OCI-LY7 (cell line): Measurements from ENCODE around the gene AURKB. TPM values are rescaled to one million over a fixed set of nuclear protein-coding genes. Genes with fewer than 3 reads are reported as not detected.

Source experiments
- BruUV-seq: library from RNA; stranded (reverse); fragments of 400-500 nt; replicated peaks from 2 replicates; lab custom pipeline; 2021; lab: Mats Ljungman, UMichigan
- CTCF ChIA-PET: fragments of 300-600 bp; sonication (Branson Sonifier 250); formaldehyde crosslinking; loops from one replicate; lab custom pipeline; 2022; ENCODE audit warnings: antibody characterized with exemption; ENCODE audit not compliant: unreplicated experiment; lab: Charles Lee
- POLR2A ChIA-PET: fragments of 300-600 bp; sonication (Branson Sonifier 250); formaldehyde crosslinking; loops from one replicate; lab custom pipeline; 2022; ENCODE audit warnings: antibody characterized with exemption; lab: Charles Lee
- DNase-seq: peaks from one replicate; pipeline ENCODE4 v3.0.0-alpha.2; 2015; ENCODE audit warnings: low spot score
- H2AFZ ChIP-seq: fragments of 200-600 bp; sonication (generic), shearing (Covaris generic); 2 replicates; pipeline ENCODE4 v1.6.1; 2014; ENCODE audit warnings: mild to moderate bottlenecking, antibody characterized with exemption, low read length, moderate library complexity
- H3K27ac ChIP-seq: fragments of 200-600 bp; sonication (generic); 2 replicates; pipeline ENCODE4 v1.5.1; 2014; ENCODE audit warnings: mixed run types, low read depth, mild to moderate bottlenecking, moderate library complexity, low read length, inconsistent platforms; ENCODE audit not compliant: poor library complexity, severe bottlenecking
- H3K36me3 ChIP-seq: fragments of 200-600 bp; sonication (generic); 2 replicates; pipeline ENCODE4 v1.6.1; 2014; ENCODE audit warnings: mild to moderate bottlenecking, antibody characterized with exemption, low read length, moderate library complexity, mixed read lengths; ENCODE audit not compliant: insufficient read depth
- H3K4me1 ChIP-seq: fragments of 200-600 bp; sonication (generic); 2 replicates; pipeline ENCODE4 v1.5.1; 2014; ENCODE audit warnings: mild to moderate bottlenecking, low read length; ENCODE audit not compliant: insufficient read depth, poor library complexity, severe bottlenecking
- H3K4me2 ChIP-seq: fragments of 200-600 bp; sonication (generic); 2 replicates; pipeline ENCODE4 v1.6.1; 2014; ENCODE audit warnings: mild to moderate bottlenecking, low read length
- H3K4me3 ChIP-seq: fragments of 200-600 bp; sonication (generic); 2 replicates; pipeline ENCODE4 v1.5.1; 2014; ENCODE audit warnings: mild to moderate bottlenecking, low read depth, low read length; ENCODE audit not compliant: poor library complexity, severe bottlenecking
- H3K79me2 ChIP-seq: fragments of 200-600 bp; sonication (generic); 2 replicates; pipeline ENCODE4 v1.6.1; 2016; ENCODE audit warnings: low read depth, mild to moderate bottlenecking, low read length, moderate library complexity, mixed read lengths; ENCODE audit not compliant: insufficient read depth
- H3K9me2 ChIP-seq: fragments of 200-600 bp; sonication (generic); 2 replicates; pipeline ENCODE4 v1.6.1; 2016; ENCODE audit warnings: mild to moderate bottlenecking, low read length, mixed read lengths; ENCODE audit not compliant: insufficient read depth
- H3K9me3 ChIP-seq: fragments of 200-600 bp; sonication (generic); 2 replicates; pipeline ENCODE4 v1.6.1; 2014; ENCODE audit warnings: mild to moderate bottlenecking, mixed run types, low read length, mixed read lengths
- H4K20me1 ChIP-seq: fragments of 200-600 bp; sonication (generic); 2 replicates; pipeline ENCODE4 v1.6.1; 2014; ENCODE audit warnings: mild to moderate bottlenecking, antibody characterized with exemption, low read length, moderate library complexity, mixed read lengths; ENCODE audit not compliant: insufficient read depth
- EZH2phosphoT487 ChIP-seq: fragments of 200-600 bp; sonication (generic); IDR thresholded peaks from 2 replicates; pipeline ENCODE4 v1.6.1; 2018; ENCODE audit warnings: low read depth, borderline replicate concordance, mild to moderate bottlenecking, mixed run types, antibody characterized with exemption, low read length, moderate library complexity, mixed read lengths
- intact Hi-C: fragments of 100-400 bp; cut with micrococcal nuclease; formaldehyde crosslinking; loops from one replicate; pipeline ENCODE4 v1.10.0; 2022; ENCODE audit not compliant: unreplicated experiment
- total RNA-seq, 2 experiments: library from RNA; depleted of rRNA in 1 of 2; stranded (reverse); fragments of >200 nt in 1 of 2; shearing (Covaris generic) in 1 of 2; gene quantifications; 2 replicates each; pipeline ENCODE4 v1.2.3, GENCODE V29; 2014 to 2022
- TF ChIP-seq, protein P1 (sequence below): fragments of 200-600 bp; sonication (generic); conservative IDR thresholded peaks from 2 replicates; pipeline ENCODE4 v1.5.1; 2014; ENCODE audit warnings: mild to moderate bottlenecking, antibody characterized with exemption, low read length, moderate library complexity, mixed read lengths

AURKB gene
- total RNA-seq, 2 experiments from 2014 or later: 283 to 310 TPM

DNA sequence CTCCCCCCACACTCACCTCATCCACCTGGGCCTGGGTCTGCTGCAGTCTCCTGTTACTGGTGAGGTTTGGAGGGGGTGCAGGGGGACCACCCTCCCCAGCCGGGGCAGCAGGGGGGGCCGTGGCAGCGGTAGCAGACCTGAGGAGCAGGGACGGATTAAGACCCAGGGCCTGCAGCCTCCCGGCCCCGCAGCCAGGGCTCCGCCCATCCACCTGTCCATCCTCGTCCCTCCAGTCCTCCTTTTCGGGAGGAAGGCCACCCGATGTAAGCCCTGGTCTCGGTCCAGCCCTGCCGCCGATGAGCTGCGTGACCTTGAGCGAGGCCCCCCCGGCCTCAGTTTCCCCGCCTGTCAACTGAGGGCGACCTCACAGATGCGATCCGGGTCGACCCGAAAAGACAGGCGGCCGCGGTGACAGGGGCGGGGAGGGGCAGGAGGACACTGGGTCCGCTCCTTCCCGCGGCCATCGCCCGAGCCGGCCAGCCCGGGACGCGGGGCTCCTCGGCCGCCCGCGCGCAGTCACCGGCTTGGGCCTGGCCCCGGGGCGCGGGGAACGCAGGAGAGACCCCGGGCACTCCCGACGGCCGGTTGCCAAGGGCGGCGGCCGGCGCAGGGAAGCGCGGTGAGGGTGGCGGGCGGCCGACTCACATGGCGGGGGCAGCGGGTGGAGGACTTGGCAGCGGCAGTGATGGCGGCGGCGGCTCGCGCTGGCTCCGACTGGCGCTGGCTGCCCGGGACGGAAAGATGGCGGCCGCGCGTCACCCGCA lies 48.0 kb downstream of the AURKB start, which contains the start of gene VAMP2:
TSS of gene VAMP2 (minus strand) at position 716 of the 764 bp plus-strand sequence. CDS start at position 647, 69 bp downstream.
- no peak for TF ChIP-seq EZH2phosphoT487
- TF ChIP-seq, protein P1, sequence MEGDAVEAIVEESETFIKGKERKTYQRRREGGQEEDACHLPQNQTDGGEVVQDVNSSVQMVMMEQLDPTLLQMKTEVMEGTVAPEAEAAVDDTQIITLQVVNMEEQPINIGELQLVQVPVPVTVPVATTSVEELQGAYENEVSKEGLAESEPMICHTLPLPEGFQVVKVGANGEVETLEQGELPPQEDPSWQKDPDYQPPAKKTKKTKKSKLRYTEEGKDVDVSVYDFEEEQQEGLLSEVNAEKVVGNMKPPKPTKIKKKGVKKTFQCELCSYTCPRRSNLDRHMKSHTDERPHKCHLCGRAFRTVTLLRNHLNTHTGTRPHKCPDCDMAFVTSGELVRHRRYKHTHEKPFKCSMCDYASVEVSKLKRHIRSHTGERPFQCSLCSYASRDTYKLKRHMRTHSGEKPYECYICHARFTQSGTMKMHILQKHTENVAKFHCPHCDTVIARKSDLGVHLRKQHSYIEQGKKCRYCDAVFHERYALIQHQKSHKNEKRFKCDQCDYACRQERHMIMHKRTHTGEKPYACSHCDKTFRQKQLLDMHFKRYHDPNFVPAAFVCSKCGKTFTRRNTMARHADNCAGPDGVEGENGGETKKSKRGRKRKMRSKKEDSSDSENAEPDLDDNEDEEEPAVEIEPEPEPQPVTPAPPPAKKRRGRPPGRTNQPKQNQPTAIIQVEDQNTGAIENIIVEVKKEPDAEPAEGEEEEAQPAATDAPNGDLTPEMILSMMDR: no peak
- CTCF ChIA-PET: no interaction called here
- H3K4me2 ChIP-seq: peak within 1 kb of the TSS; percentile 74
- peak within 1 kb of the TSS; percentile 76 for H2AFZ ChIP-seq
- H3K4me1 ChIP-seq: peaks cover 45% of the 10 kb centered on the region
- H3K9me2 ChIP-seq: no peaks in the 10 kb centered on the region
- DNase-seq: peak; percentile 80
- POLR2A ChIA-PET: no interaction called here
- peaks cover 14% of the 10 kb centered on the region; the same call in 1 of the 2 replicates for H3K79me2 ChIP-seq
- intact Hi-C loops: no loop called here
- peak within 1 kb of the TSS; percentile 91 for H3K4me3 ChIP-seq
- H3K9me3 ChIP-seq: no peaks in the 10 kb centered on the region
- H3K36me3 ChIP-seq: peaks cover 27% of the 10 kb centered on the region
- H3K27ac ChIP-seq: peak within 1 kb of the TSS; percentile 60
- no peaks in the 10 kb centered on the region for H4K20me1 ChIP-seq
- no TSS peak for BruUV-seq

DNA sequence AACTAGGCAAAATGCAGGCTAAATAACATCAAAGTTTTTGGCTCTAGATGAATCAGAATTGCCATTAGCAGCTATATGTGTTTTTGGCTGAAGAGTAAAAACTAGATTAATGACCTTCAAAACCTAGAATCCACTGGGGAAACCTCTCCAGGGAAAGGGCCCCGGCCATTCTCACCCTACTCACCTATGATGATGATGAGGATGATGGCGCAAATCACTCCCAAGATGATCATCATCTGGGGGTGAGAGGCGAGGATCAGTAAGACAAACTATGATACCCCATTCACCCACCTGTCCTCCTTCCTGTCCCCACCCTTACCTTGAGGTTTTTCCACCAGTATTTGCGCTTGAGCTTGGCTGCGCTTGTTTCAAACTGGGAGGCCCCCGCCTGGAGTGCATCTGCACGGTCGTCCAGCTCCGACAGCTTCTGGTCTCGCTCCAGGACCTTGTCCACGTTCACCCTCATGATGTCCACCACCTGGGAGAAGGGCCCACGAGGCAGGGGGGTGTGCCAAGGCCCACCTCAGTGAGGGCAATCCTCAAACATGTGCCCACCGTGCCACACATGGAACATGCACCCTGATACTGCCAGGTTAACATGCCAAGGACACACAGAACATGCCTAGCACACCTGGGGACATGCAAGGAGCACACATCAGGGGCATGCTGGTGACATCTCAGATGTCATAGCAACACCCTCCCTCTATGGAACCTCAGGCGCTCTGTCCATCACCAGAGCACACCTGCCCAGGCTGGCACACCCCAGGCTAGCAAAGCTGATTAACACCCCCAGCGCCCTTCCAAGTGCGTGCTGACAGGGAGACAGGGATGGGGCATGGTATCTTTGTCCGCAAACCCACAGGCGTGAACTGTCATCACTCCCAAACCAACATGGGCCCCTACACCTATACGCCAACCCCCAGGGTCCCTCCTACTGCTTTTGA lies 48.8 kb downstream of the AURKB start:
- Histone ChIP-seq H3K27ac (peak overlapping the region; percentile 60), H3K9me3 (no peaks in the 10 kb centered on the region), H3K4me3 (peak overlapping the region; percentile 91), H2AFZ (no peak overlapping the region), H3K79me2 (peaks cover 14% of the 10 kb centered on the region; the same call in 1 of the 2 replicates), H3K9me2 (no peaks in the 10 kb centered on the region), H3K36me3 (peaks cover 27% of the 10 kb centered on the region), H3K4me1 (peaks cover 50% of the 10 kb centered on the region), H3K4me2 (peak overlapping the region; percentile 74), H4K20me1 (no peaks in the 10 kb centered on the region)
- ChIA-PET POLR2A (interaction anchor here (0.8 kb wide), 1 partner anchor 11 kb away, joined by 5 read pairs; no protein-coding TSS in a partner anchor), CTCF (no interaction called here)
- DNase-seq: no peak
- BruUV-seq: no TSS peak
- TF ChIP-seq, protein P1: no peak
- no peak for TF ChIP-seq EZH2phosphoT487
- intact Hi-C loops: no loop called here
